HepG2 (cell line): ENCODE results near the gene MAP3K3. TPM values are rescaled to one million over a fixed set of nuclear protein-coding genes. Genes with fewer than 3 reads are reported as not detected.
A peak's percentile ranks its signal among the peaks of the same experiment; 100 is the strongest.

Source experiments
- BRF2 ChIP-seq: sonication (generic); formaldehyde crosslinking; IDR thresholded peaks from 2 replicates; pipeline ENCODE4 v1.8.1; 2022; ENCODE audit warnings: mild to moderate bottlenecking, missing genetic modification reagents
- CCDC6 ChIP-seq: sonication (generic); formaldehyde crosslinking; IDR thresholded peaks from 2 replicates; pipeline ENCODE4 v1.8.1; 2022; ENCODE audit warnings: mild to moderate bottlenecking, missing genetic modification reagents, moderate library complexity
- CHD2 ChIP-seq: IDR thresholded peaks from 2 replicates; pipeline ENCODE4 v1.6.1; 2011; ENCODE audit warnings: low read depth, low read length, improper control_type of control experiment
- DRAP1 ChIP-seq: IDR thresholded peaks from 2 replicates; pipeline ENCODE4 v1.6.1; 2016; ENCODE audit warnings: missing genetic modification reagents, missing compliant biosample characterization
- GATAD2A ChIP-seq: IDR thresholded peaks from 2 replicates; pipeline ENCODE4 v1.6.1; 2016
- KLF6 ChIP-seq: IDR thresholded peaks from 2 replicates; pipeline ENCODE4 v1.8.0; 2016; ENCODE audit warnings: missing biosample characterization, missing genetic modification reagents
- MXD1 ChIP-seq: sonication (generic); formaldehyde crosslinking; IDR thresholded peaks from 2 replicates; pipeline ENCODE4 v1.4.0; 2020; ENCODE audit warnings: mild to moderate bottlenecking, missing genetic modification reagents
- PAWR ChIP-seq: sonication (generic); formaldehyde crosslinking; IDR thresholded peaks from 2 replicates; pipeline ENCODE4 v1.4.0; 2020; ENCODE audit warnings: missing genetic modification reagents, mild to moderate bottlenecking, borderline replicate concordance
- PAX8 ChIP-seq: sonication (generic); formaldehyde crosslinking; IDR thresholded peaks from 2 replicates; pipeline ENCODE4 v1.8.0; 2022; ENCODE audit warnings: mild to moderate bottlenecking, missing genetic modification reagents, borderline replicate concordance
- RBM22 ChIP-seq: fragments of 200-400 bp; formaldehyde crosslinking; optimal IDR thresholded peaks from 2 replicates; pipeline ENCODE3; 2017; ENCODE audit warnings: mild to moderate bottlenecking, low read length, moderate library complexity
- REPIN1 ChIP-seq: sonication (generic); formaldehyde crosslinking; IDR thresholded peaks from 2 replicates; pipeline ENCODE4 v1.8.0; 2022; ENCODE audit warnings: missing genetic modification reagents, low read depth, mild to moderate bottlenecking, borderline replicate concordance
- SIX1 ChIP-seq: sonication (generic); formaldehyde crosslinking; IDR thresholded peaks from 2 replicates; pipeline ENCODE4 v1.4.0; 2020; ENCODE audit warnings: missing genetic modification reagents, borderline replicate concordance
- SP2 ChIP-seq: sonication (generic); formaldehyde crosslinking; IDR thresholded peaks from 2 replicates; pipeline ENCODE4 v1.5.1; 2020; ENCODE audit warnings: mild to moderate bottlenecking, missing genetic modification reagents
- THYN1 ChIP-seq: sonication (generic); formaldehyde crosslinking; IDR thresholded peaks from 2 replicates; pipeline ENCODE4 v1.8.1; 2023; ENCODE audit warnings: low read depth, mild to moderate bottlenecking, moderate library complexity, missing genetic modification reagents, borderline replicate concordance
- YY1 ChIP-seq: IDR thresholded peaks from 2 replicates; pipeline ENCODE4 v1.6.1; 2011; ENCODE audit warnings: low read length, low read depth, moderate library complexity, mild to moderate bottlenecking; ENCODE audit not compliant: insufficient read depth, insufficient replicate concordance
- ZKSCAN5 ChIP-seq: sonication (generic); formaldehyde crosslinking; IDR thresholded peaks from 2 replicates; pipeline ENCODE4 v1.5.1; 2020; ENCODE audit warnings: mild to moderate bottlenecking, missing genetic modification reagents
- ZNF263 ChIP-seq: sonication (generic); formaldehyde crosslinking; IDR thresholded peaks from 2 replicates; pipeline ENCODE4 v1.4.0; 2020; ENCODE audit warnings: missing genetic modification reagents
- ZNF292 ChIP-seq: sonication (generic); formaldehyde crosslinking; IDR thresholded peaks from 2 replicates; pipeline ENCODE4 v1.8.1; 2022; ENCODE audit warnings: mild to moderate bottlenecking, low read depth, missing genetic modification reagents, borderline replicate concordance
- ZNF337 ChIP-seq: sonication (generic); formaldehyde crosslinking; IDR thresholded peaks from 2 replicates; pipeline ENCODE4 v1.5.1; 2020; ENCODE audit warnings: missing genetic modification reagents, low read depth, mild to moderate bottlenecking, borderline replicate concordance
- ZNF383 ChIP-seq: sonication (generic); formaldehyde crosslinking; IDR thresholded peaks from 2 replicates; pipeline ENCODE4 v1.4.0; 2020; ENCODE audit warnings: missing genetic modification reagents, mild to moderate bottlenecking, borderline replicate concordance
- ZNF446 ChIP-seq: sonication (generic); formaldehyde crosslinking; IDR thresholded peaks from 2 replicates; pipeline ENCODE4 v1.5.0; 2020; ENCODE audit warnings: mild to moderate bottlenecking, missing genetic modification reagents
- ZNF543 ChIP-seq: sonication (generic); formaldehyde crosslinking; IDR thresholded peaks from 2 replicates; pipeline ENCODE4 v1.4.0; 2020; ENCODE audit warnings: mild to moderate bottlenecking, missing genetic modification reagents
- ZNF577 ChIP-seq: sonication (generic); formaldehyde crosslinking; IDR thresholded peaks from 2 replicates; pipeline ENCODE4 v1.4.0; 2020; ENCODE audit warnings: mild to moderate bottlenecking, low read depth, missing genetic modification reagents, borderline replicate concordance
- ZNF746 ChIP-seq: sonication (generic); formaldehyde crosslinking; IDR thresholded peaks from 2 replicates; pipeline ENCODE4 v1.8.0; 2022; ENCODE audit warnings: mild to moderate bottlenecking, missing genetic modification reagents
- ZNF776 ChIP-seq: sonication (generic); formaldehyde crosslinking; IDR thresholded peaks from 2 replicates; pipeline ENCODE4 v1.4.0; 2020; ENCODE audit warnings: mild to moderate bottlenecking, missing genetic modification reagents
- ZNF816 ChIP-seq: sonication (generic); formaldehyde crosslinking; IDR thresholded peaks from 2 replicates; pipeline ENCODE4 v1.8.0; 2022; ENCODE audit warnings: missing genetic modification reagents, mild to moderate bottlenecking, borderline replicate concordance
- polyA plus RNA-seq, 8 experiments: library from polyadenylated mRNA; depleted of rRNA in 3 of 8; stranded (reverse) in 7 of 8; unstranded in 1 of 8; fragments of >200 nt; fragmentation: Illumina TruSeq in 4 of 8; extraction: Trizol in 4 of 8; gene quantifications; 2 replicates each; pipeline versions ENCODE4 v1.2.1 to v1.2.3, GENCODE V29; 2011 to 2016; ENCODE audit warnings: low read depth in 4 of 8, missing spikeins in 1 of 8, mixed read lengths in 1 of 8; ENCODE audit not compliant: insufficient read depth in 1 of 8
- total RNA-seq, 5 experiments: library from RNA; depleted of rRNA; stranded (reverse); fragments of >200 nt; fragmentation: Illumina TruSeq; extraction: Trizol; gene quantifications; 2 replicates each; pipeline ENCODE4 v1.2.3, GENCODE V29; 2016; ENCODE audit warnings: low read depth in 1 of 5
- TF ChIP-seq, protein P1 (sequence below): sonication (generic); formaldehyde crosslinking; IDR thresholded peaks from 2 replicates; pipeline ENCODE4 v1.8.0; 2022; ENCODE audit warnings: missing genetic modification reagents, mild to moderate bottlenecking, inconsistent platforms, borderline replicate concordance

The MAP3K3 gene
- total and polyA plus RNA-seq, 2 of the 13 experiments (the other 11 are each of a cell fraction or from before 2014, with no cell fraction given): 17.7 to 21.8 TPM

GRCh38 chr17:63621684-63622573, at the start of gene MAP3K3 (continued):
- no peak for TF ChIP-seq ZNF383 (CRISPR knock-in tag)
- TF ChIP-seq REPIN1 (CRISPR knock-in tag): peak; percentile 38; the same call in 1 of the 2 replicates
- TF ChIP-seq, protein P1, sequence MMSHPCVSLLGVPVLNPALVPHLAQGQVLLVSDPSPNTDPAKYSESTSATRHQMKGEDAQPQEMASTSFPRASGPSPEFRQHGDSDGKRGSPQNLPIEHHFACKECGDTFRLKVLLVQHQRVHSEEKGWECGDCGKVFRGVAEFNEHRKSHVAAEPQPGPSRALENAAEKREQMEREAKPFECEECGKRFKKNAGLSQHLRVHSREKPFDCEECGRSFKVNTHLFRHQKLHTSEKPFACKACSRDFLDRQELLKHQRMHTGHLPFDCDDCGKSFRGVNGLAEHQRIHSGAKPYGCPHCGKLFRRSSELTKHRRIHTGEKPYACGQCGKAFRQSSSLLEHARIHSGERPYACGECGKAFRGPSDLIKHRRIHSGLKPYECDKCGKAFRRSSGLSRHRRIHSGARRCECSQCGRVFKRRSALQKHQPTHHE (CRISPR knock-in tag): peak; percentile 55; the same call in 1 of the 2 replicates
- TF ChIP-seq ZNF263 (CRISPR knock-in tag): peak; percentile 46; the same call in 1 of the 2 replicates
- TF ChIP-seq PAWR (CRISPR knock-in tag): no peak
- TF ChIP-seq RBM22: no peak
- peak; percentile 98 for TF ChIP-seq SP2
- TF ChIP-seq ZNF446 (CRISPR knock-in tag): 0 out of 2 replicates have a peak, but pooled peaks have one; percentile 47
- no peak for TF ChIP-seq SIX1 (CRISPR knock-in tag)
- TF ChIP-seq ZNF337 (CRISPR knock-in tag): peak; percentile 92
- peak; percentile 88; the same call in 1 of the 2 replicates for TF ChIP-seq ZNF543 (CRISPR knock-in tag)
- TF ChIP-seq PAX8 (CRISPR knock-in tag): peak; percentile 82; the same call in 1 of the 2 replicates
- TF ChIP-seq KLF6 (CRISPR knock-in tag): peak; percentile 80; the same call in 1 of the 2 replicates
- no peak for TF ChIP-seq ZNF577 (CRISPR knock-in tag)
- no peak for TF ChIP-seq ZNF816 (CRISPR knock-in tag)
- no peak for TF ChIP-seq ZNF746
- TF ChIP-seq CHD2: peak; percentile 61; the same call in 1 of the 2 replicates
- peak; percentile 49; the same call in 1 of the 2 replicates for TF ChIP-seq ZNF776 (CRISPR knock-in tag)
- TF ChIP-seq DRAP1 (CRISPR knock-in tag): peak; percentile 79
- TF ChIP-seq MXD1: peak; percentile 91
- TF ChIP-seq THYN1 (CRISPR knock-in tag): no peak
- TF ChIP-seq GATAD2A: peak; percentile 69
- TF ChIP-seq CCDC6 (CRISPR knock-in tag): peak; percentile 80; the same call in 1 of the 2 replicates
- peak; percentile 48 for TF ChIP-seq YY1
- no peak for TF ChIP-seq BRF2 (CRISPR knock-in tag)
- peak; percentile 92 for TF ChIP-seq ZNF292 (CRISPR knock-in tag)
- TF ChIP-seq ZKSCAN5 (CRISPR knock-in tag): no peak
